GM23338 (cell line): Measurements from ENCODE around the gene FCRL1. TPM values are rescaled to one million over a fixed set of nuclear protein-coding genes. Genes with fewer than 3 reads are reported as not detected.

Source experiments
- ATAC-seq: fragments of 200-7000 bp; cut with Tn5 transposase; 3 replicates; pipeline ENCODE4 v1.9.1; 2020
- DNase-seq: peaks from one replicate; pipeline ENCODE4 v3.0.0-alpha.2; 2015; ENCODE audit warnings: low spot score
- H2AFZ ChIP-seq: fragments of 200-600 bp; sonication (generic); 2 replicates; pipeline ENCODE4 v1.8.0; 2016; ENCODE audit warnings: antibody characterized with exemption, mild to moderate bottlenecking, moderate library complexity
- H3F3A ChIP-seq: fragments of 200-600 bp; sonication (generic); replicated peaks from 2 replicates; pipeline ENCODE4 v1.8.0; 2017; ENCODE audit warnings: antibody characterized with exemption, mixed run types, low read depth
- H3K27ac ChIP-seq: fragments of 200-600 bp; sonication (generic); 2 replicates; pipeline ENCODE4 v1.6.1; 2016; ENCODE audit warnings: low read depth
- H3K27me3 ChIP-seq: fragments of 200-600 bp; sonication (generic); 2 replicates; pipeline ENCODE4 v1.8.0; 2016; ENCODE audit warnings: mild to moderate bottlenecking, mixed run types, moderate library complexity; ENCODE audit not compliant: insufficient read depth
- H3K36me3 ChIP-seq: fragments of 200-600 bp; sonication (generic); 2 replicates; pipeline ENCODE4 v1.8.0; 2016; ENCODE audit warnings: mild to moderate bottlenecking; ENCODE audit not compliant: insufficient read depth
- H3K4me1 ChIP-seq: fragments of 200-600 bp; sonication (generic); 2 replicates; pipeline ENCODE4 v1.8.0; 2016; ENCODE audit warnings: mild to moderate bottlenecking, moderate library complexity; ENCODE audit not compliant: insufficient read depth
- H3K4me2 ChIP-seq: fragments of 200-600 bp; sonication (generic); 2 replicates; pipeline ENCODE4 v1.7.1; 2017; ENCODE audit warnings: mixed run types
- H3K4me3 ChIP-seq: fragments of 200-600 bp; sonication (generic); 2 replicates; pipeline ENCODE4 v1.6.1; 2016; ENCODE audit warnings: mixed run types
- H3K79me2 ChIP-seq: fragments of 200-600 bp; sonication (generic); replicated peaks from 2 replicates; pipeline ENCODE4 v1.8.0; 2017; ENCODE audit warnings: mild to moderate bottlenecking; ENCODE audit not compliant: insufficient read depth
- H3K9me2 ChIP-seq: fragments of 200-600 bp; sonication (generic); 2 replicates; pipeline ENCODE4 v1.8.0; 2017; ENCODE audit not compliant: insufficient read depth
- H4K20me1 ChIP-seq: fragments of 200-600 bp; sonication (generic); replicated peaks from 2 replicates; pipeline ENCODE4 v1.8.0; 2017; ENCODE audit warnings: mild to moderate bottlenecking; ENCODE audit not compliant: insufficient read depth
- H3K27ac Mint-ChIP-seq: 2 replicates; pipeline ENCODE4 v1.8.0; 2020; ENCODE audit warnings: inconsistent platforms, mild to moderate bottlenecking, moderate library complexity, mixed read lengths
- H3K27me3 Mint-ChIP-seq: 3 replicates; pipeline ENCODE4 v1.8.0; 2022; ENCODE audit warnings: low read depth, mild to moderate bottlenecking, moderate library complexity, mixed read lengths, inconsistent platforms; ENCODE audit not compliant: insufficient read depth, poor library complexity
- H3K36me3 Mint-ChIP-seq: 3 replicates; pipeline ENCODE4 v1.8.0; 2021; ENCODE audit warnings: low read depth, mild to moderate bottlenecking, inconsistent platforms, moderate library complexity, mixed read lengths
- H3K4me1 Mint-ChIP-seq: 3 replicates; pipeline ENCODE4 v1.8.0; 2020; ENCODE audit warnings: mild to moderate bottlenecking, inconsistent platforms, mixed read lengths
- H3K4me3 Mint-ChIP-seq: 3 replicates; pipeline ENCODE4 v1.8.0; 2021; ENCODE audit warnings: moderate library complexity, mild to moderate bottlenecking, inconsistent platforms, mixed read lengths
- H3K9me3 Mint-ChIP-seq: 3 replicates; pipeline ENCODE4 v1.8.0; 2020; ENCODE audit warnings: moderate library complexity, mild to moderate bottlenecking, inconsistent platforms, mixed read lengths
- CTCF ChIP-seq, 2 experiments: fragments of 200-600 bp in 1 of 2; sonication (generic) in 1 of 2; conservative IDR thresholded peaks; 2 replicates each; pipeline versions ENCODE4 v1.5.1 to v1.6.1; 2016 to 2017; ENCODE audit warnings: antibody characterized with exemption in 2 of 2, low read depth in 2 of 2, mild to moderate bottlenecking in 2 of 2, moderate library complexity in 1 of 2
- ETS1 ChIP-seq: IDR thresholded peaks from 2 replicates; pipeline ENCODE4 v1.6.1; 2016; ENCODE audit warnings: antibody characterized with exemption
- EZH2 ChIP-seq: fragments of 200-600 bp; sonication (generic); IDR thresholded peaks from one replicate; pipeline ENCODE4 v1.8.0; 2017; ENCODE audit warnings: antibody characterized with exemption, mild to moderate bottlenecking, low read depth; ENCODE audit not compliant: unreplicated experiment
- JUNB ChIP-seq: IDR thresholded peaks from one replicate; pipeline ENCODE4 v1.6.1; 2016; ENCODE audit warnings: antibody characterized with exemption; ENCODE audit not compliant: unreplicated experiment
- POLR2AphosphoS5 ChIP-seq: IDR thresholded peaks from 2 replicates; pipeline ENCODE4 v1.6.1; 2016; ENCODE audit warnings: antibody characterized with exemption, low read depth
- STAT1 ChIP-seq: IDR thresholded peaks from one replicate; pipeline ENCODE4 v1.6.1; 2016; ENCODE audit warnings: antibody characterized with exemption; ENCODE audit not compliant: unreplicated experiment
- ZNF331 ChIP-seq: fragments of 250-450 bp; sonication (Bioruptor Pico); IDR thresholded peaks from 2 replicates; pipeline ENCODE4 v1.5.0; 2020; ENCODE audit warnings: low read depth, mild to moderate bottlenecking, moderate library complexity
- polyA plus RNA-seq: library from polyadenylated mRNA; unstranded; fragments of >200 nt; fragmentation: Nextera tagmentation; extraction: Ambion mirVana; gene quantifications from 2 replicates; pipeline ENCODE4 v1.2.1, GENCODE V29; 2016
- total RNA-seq: library from RNA; depleted of rRNA; stranded (reverse); fragments of >200 nt; shearing (Covaris generic); gene quantifications from 2 replicates; pipeline ENCODE4 v1.2.3, GENCODE V29; 2014
- TF ChIP-seq, protein P1 (sequence below): fragments of 250-450 bp; sonication (Bioruptor Pico); IDR thresholded peaks from 2 replicates; pipeline ENCODE4 v1.5.0; 2020; ENCODE audit warnings: mild to moderate bottlenecking, moderate library complexity

The FCRL1 gene
- total and polyA plus RNA-seq, 2 experiments from 2014 or later: not detected

GRCh38 chr1:157852476-157852875 lies 32.6 kb upstream of the FCRL1 start (continued):
- TF ChIP-seq, protein P1, sequence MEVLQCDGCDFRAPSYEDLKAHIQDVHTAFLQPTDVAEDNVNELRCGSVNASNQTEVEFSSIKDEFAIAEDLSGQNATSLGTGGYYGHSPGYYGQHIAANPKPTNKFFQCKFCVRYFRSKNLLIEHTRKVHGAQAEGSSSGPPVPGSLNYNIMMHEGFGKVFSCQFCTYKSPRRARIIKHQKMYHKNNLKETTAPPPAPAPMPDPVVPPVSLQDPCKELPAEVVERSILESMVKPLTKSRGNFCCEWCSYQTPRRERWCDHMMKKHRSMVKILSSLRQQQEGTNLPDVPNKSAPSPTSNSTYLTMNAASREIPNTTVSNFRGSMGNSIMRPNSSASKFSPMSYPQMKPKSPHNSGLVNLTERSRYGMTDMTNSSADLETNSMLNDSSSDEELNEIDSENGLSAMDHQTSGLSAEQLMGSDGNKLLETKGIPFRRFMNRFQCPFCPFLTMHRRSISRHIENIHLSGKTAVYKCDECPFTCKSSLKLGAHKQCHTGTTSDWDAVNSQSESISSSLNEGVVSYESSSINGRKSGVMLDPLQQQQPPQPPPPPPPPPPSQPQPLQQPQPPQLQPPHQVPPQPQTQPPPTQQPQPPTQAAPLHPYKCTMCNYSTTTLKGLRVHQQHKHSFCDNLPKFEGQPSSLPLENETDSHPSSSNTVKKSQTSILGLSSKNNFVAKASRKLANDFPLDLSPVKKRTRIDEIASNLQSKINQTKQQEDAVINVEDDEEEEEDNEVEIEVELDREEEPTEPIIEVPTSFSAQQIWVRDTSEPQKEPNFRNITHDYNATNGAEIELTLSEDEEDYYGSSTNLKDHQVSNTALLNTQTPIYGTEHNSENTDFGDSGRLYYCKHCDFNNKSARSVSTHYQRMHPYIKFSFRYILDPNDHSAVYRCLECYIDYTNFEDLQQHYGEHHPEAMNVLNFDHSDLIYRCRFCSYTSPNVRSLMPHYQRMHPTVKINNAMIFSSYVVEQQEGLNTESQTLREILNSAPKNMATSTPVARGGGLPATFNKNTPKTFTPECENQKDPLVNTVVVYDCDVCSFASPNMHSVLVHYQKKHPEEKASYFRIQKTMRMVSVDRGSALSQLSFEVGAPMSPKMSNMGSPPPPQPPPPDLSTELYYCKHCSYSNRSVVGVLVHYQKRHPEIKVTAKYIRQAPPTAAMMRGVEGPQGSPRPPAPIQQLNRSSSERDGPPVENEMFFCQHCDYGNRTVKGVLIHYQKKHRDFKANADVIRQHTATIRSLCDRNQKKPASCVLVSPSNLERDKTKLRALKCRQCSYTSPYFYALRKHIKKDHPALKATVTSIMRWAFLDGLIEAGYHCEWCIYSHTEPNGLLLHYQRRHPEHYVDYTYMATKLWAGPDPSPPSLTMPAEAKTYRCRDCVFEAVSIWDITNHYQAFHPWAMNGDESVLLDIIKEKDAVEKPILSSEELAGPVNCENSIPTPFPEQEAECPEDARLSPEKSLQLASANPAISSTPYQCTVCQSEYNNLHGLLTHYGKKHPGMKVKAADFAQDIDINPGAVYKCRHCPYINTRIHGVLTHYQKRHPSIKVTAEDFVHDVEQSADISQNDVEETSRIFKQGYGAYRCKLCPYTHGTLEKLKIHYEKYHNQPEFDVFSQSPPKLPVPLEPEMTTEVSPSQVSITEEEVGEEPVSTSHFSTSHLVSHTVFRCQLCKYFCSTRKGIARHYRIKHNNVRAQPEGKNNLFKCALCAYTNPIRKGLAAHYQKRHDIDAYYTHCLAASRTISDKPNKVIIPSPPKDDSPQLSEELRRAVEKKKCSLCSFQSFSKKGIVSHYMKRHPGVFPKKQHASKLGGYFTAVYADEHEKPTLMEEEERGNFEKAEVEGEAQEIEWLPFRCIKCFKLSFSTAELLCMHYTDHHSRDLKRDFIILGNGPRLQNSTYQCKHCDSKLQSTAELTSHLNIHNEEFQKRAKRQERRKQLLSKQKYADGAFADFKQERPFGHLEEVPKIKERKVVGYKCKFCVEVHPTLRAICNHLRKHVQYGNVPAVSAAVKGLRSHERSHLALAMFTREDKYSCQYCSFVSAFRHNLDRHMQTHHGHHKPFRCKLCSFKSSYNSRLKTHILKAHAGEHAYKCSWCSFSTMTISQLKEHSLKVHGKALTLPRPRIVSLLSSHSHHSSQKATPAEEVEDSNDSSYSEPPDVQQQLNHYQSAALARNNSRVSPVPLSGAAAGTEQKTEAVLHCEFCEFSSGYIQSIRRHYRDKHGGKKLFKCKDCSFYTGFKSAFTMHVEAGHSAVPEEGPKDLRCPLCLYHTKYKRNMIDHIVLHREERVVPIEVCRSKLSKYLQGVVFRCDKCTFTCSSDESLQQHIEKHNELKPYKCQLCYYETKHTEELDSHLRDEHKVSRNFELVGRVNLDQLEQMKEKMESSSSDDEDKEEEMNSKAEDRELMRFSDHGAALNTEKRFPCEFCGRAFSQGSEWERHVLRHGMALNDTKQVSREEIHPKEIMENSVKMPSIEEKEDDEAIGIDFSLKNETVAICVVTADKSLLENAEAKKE (CRISPR knock-in tag): no peak
- TF ChIP-seq POLR2AphosphoS5: no peak
- no peak for TF ChIP-seq EZH2

GRCh38 chr1:157849229-157849875 lies 29.4 kb upstream of the FCRL1 start:
- Histone ChIP-seq H3K4me3 (no peak overlapping the region), H4K20me1 (no peaks in the 10 kb centered on the region), H3K4me2 (no peak overlapping the region), H3K27me3 (no peaks in the 10 kb centered on the region), H3K4me1 (no peaks in the 10 kb centered on the region), H2AFZ (peak overlapping the region; percentile 23; the same call in 1 of the 2 replicates), H3F3A (no peaks in the 10 kb centered on the region), H3K79me2 (no peaks in the 10 kb centered on the region), H3K36me3 (no peaks in the 10 kb centered on the region), H3K27ac (no peak overlapping the region), H3K9me2 (0 out of 2 replicates have a peak, but pooled peaks cover 3% of the 10 kb centered on the region)
- ATAC-seq: no peak
- Mint-ChIP-seq H3K9me3 (no peaks in the 10 kb centered on the region; the same call in 2 of the 3 replicates), H3K27ac (no peak overlapping the region), H3K36me3 (no peaks in the 10 kb centered on the region), H3K4me1 (no peaks in the 10 kb centered on the region), H3K27me3 (peaks cover 2% of the 10 kb centered on the region), H3K4me3 (no peak overlapping the region)
- DNase-seq: no peak
- TF ChIP-seq STAT1: no peak
- TF ChIP-seq JUNB: no peak
- no peak for TF ChIP-seq CTCF (conservative IDR thresholded peaks at IDR 0.05; ENCODE audit: low read depth in 2 of 2)
- no peak for TF ChIP-seq POLR2AphosphoS5
- TF ChIP-seq ZNF331 (CRISPR knock-in tag): no peak
- TF ChIP-seq ETS1: no peak
